Kasumi-1 (cell line): ENCODE data around the gene SRR.
A peak's percentile ranks its signal among the peaks of the same experiment; 100 is the strongest.

Experiments used
- DNase-seq, 2 experiments: peaks; one replicate each; lab custom pipeline; 2025; lab: John Stamatoyannopoulos, UW

SRR gene

GRCh38 chr17:2343421-2343820, 39.7 kb downstream of the SRR start:
- no peak for DNase-seq

DNA sequence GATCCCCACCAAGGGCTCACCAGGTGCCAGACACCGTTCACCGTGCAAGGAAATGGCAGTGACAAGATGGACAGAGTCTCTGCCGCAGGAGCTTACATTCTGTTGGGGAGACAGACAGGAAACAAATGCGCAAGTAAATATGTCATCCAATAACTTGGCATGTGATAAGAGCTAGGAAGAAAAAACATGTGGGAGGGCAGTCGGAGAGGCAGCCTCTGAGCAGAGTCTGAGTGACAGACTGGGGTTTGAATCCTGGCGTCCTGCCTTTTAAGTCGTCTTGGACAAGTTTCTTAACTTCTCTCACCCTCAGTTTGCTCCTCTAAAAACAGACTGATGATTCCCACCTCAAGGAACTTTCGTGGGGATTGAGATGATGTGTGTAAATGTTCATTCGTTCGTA, 40.8 kb downstream of the SRR start:
- DNase-seq, result no peak

- DNase-seq, result no peak
Observed at GRCh38 chr17:2346475-2346874, 42.7 kb downstream of the SRR start.

GRCh38 chr17:2347805-2348685, 44.3 kb downstream of the SRR start:
- no peak for DNase-seq

- no peak for DNase-seq
Observed at GRCh38 chr17:2351269-2351668, 47.5 kb downstream of the SRR start.

DNA sequence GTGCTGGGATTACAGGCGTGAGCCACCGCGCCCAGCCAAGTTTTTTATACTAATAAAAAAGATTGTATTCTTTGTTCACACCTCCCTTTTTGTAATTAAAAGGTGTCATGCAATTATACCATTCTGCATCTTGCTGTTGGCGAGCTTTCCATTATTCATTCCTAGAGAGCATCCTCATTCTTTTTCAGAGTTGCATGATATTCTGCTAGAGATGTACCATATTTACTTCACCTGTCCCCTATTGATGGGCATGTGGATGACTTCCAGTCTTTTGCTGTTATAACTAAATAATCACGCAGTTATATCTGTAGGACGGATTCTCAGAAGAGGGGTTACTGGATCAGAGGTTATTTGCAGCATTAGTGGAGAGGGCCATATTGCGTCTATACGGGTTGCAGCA, 50.6 kb downstream of the SRR start:
- DNase-seq, result no peak

DNA sequence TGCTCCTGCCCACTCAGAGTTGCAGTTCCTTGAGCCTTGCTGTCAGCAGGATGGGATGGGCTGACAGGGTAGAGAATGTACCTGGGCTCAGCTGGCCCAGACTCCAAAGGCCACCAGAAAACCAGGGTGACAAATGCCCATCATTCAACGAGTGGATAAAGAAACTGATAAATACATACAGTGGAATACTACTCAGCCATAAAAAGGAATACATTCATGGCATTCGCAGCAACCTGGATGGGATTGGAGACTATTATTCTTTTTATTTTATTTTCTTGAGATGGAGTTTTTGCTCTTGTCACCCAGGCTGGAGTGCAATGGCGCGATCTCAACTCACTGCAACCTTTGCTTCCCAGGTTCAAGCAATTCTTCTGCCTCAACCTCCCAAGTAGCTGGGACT, 53.5 kb downstream of the SRR start:
- DNase-seq, result no peak

- DNase-seq, result no peak
Observed at GRCh38 chr17:2357931-2358434, 54.2 kb downstream of the SRR start.

- no peak for DNase-seq
Observed at GRCh38 chr17:2361010-2361760, 57.4 kb downstream of the SRR start.

DNA sequence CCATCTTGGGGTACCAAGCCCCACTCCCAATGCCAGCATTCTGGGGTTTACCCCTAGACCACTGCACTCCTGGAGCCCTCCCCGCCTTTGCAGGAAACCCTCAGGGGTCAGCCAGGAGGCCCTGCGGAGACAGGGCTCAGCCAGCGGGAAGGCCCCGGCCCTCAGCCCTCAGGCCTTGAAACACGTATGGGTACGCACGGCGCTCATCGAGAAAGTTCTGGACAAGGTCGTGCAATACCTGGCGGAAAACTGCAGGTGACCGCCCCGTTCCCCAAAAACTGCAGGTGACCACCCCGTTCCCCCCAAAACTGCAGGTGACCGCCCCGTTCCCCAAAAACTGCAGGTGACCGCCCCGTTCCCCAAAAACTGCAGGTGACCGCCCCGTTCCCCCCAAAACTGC, 58.3 kb downstream of the SRR start:
- DNase-seq, result no peak

DNA sequence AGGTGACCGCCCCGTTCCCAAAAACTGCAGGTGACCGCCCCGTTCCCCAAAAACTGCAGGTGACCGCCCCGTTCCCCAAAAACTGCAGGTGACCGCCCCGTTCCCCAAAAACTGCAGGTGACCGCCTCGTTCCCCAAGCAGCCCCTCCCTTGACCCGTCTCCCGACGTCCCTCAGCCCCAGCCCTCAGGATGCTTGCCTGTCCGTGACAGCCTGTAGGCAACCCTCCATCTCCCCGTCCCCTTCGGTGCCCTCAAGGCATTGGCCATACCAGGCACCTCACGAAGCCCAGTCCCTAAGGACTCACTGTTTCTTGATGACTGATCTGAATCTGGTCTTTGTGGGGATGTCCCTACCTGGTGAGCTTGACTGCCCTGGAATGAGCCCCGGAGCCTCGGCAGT, 58.7 kb downstream of the SRR start:
- no peak for DNase-seq

DNA sequence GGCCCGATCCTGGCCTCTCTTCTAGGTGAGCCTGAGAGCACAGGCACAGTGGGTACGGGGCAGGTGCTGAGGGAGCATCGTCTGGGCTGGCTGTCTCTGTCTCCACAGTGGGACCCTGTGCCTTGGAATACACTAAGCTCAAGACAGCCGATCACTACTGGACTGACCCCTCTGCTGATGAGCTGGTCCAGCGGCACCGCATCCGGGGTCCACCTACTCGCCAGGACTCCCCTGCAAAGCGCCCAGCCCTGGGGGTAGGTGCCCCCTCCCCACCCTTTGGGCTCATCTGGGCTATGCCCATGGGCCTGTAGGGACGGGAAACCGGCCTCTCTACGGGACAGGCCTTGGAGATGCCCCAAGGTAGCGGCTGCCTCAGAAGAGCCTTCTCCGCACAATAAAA, 59.1 kb downstream of the SRR start:
- DNase-seq, result no peak

- DNase-seq, result no peak
Observed at GRCh38 chr17:2363318-2363717, 59.6 kb downstream of the SRR start.

DNA sequence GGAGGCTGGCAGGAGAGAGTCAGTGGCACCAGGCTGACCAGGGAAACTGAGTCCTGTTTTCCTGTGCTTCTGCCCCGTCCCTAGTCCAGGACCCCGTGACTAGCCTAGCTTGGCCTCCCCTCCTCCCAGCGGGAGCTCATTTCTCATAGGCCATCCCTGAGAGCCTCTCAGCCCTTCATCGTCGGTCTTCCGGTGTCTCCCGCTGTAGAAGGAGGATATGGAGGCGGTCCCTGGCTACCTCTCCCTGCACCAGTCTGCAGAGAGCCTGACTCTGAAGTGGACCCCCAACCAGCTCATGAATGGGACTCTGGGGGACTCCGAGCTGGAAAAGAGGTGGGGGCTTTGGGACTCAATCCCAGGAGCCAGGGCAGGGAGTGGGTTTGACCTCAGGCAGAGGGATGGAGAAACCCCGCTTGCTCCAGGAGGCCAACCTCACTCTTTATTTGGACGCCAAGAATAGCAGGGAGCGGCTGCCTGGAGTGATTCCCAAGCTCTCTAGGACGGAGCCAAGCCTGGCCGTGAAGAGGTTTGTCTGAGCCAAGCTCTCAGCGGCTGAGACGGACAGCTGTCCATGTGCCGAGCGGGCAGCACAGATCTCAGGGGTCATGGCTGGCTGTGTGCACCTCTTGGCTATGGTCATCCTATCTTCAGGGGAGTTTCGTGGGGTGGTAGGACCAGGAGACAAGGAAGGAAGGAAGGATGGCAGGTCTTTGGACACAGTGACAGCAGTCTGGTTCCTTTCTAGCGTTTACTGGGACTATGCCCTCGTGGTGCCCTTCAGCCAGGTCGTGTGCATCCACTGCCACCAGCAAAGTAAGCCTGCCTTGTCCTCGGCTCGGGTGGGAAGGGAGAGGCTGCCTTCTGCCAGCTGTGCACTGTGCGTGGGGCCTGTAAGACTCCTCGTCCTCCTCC, 60.4 kb downstream of the SRR start:
- DNase-seq, result no peak

DNA sequence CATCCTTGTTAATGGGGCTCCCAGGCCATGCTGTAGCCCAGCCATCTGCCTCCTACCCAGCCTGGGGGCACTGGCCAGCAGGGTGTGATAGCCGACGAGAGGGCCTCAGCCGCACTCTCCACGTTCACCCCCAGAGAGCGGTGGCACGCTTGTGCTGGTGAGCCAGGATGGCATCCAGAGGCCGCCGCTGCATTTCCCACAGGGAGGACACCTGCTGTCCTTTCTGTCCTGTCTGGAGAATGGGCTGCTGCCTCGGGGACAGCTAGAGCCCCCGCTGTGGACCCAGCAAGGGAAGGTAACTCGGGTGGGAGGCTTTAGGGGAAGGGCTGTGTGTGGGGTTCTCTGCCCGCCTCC, 61.0 kb downstream of the SRR start:
- no peak for DNase-seq

- no peak for DNase-seq
Observed at GRCh38 chr17:2365132-2365531, 61.4 kb downstream of the SRR start.

DNA sequence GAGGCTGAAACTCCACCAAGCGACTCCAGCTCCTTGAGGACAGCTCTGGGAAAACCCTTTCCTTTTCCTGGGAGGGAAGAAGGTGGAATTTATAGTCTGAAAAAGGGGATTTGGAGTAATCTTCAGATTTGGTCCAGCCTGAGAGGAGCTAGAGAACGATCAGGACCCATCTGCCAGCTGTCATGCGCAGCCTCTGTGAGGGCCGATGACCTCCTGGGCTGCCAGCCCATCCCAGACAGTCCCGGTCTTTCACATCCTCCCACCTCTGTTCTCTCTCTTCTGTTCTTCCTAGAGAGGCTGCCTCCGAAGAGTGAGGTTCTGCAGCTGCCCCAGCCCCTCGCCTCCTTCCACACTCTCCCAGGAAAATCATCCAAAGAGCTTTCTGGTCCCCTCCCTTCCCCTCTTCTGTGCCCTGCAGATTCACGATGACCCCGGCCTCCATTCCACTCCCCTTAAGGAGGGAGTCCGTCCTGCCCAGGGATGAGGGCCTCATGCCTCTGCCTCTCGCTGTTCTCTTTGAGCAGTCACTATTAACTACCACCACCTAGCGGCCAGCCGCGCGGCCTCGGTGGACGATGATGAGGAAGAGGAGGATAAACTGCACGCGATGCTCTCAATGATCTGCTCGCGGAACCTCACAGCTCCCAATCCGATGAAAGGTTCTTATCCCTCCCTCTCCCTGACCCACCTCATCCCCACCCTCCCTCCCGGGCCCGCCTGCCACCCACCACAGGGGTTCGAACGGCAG, 63.2 kb downstream of the SRR start:
- no peak for DNase-seq

DNA sequence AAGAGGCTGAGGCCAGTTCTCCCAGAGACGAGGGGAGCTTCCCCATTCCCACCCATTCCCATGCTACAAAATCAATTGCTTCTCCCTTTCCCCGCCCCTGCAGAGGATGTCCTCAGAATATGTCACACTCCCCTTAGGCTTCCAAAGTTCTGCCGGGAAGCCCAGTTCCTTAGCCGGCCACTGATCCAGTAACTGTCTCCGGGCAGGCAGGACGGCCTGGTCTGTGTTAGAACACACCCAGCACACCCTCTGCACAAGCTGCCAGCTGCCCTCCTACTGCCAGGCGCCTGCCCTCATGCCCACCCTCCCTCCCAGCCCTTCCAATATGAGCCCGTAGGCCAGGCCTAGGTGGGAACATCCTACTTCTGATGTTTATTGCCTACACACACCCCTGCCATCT, 64.6 kb downstream of the SRR start:
- DNase-seq, result no peak

GRCh38 chr17:2369039-2369438, 65.3 kb downstream of the SRR start:
- DNase-seq, result peak; percentile 28 to 51

- DNase-seq, result peak in 1 of 2 experiments; percentile 19
Observed at GRCh38 chr17:2369551-2370210, 65.9 kb downstream of the SRR start.

DNA sequence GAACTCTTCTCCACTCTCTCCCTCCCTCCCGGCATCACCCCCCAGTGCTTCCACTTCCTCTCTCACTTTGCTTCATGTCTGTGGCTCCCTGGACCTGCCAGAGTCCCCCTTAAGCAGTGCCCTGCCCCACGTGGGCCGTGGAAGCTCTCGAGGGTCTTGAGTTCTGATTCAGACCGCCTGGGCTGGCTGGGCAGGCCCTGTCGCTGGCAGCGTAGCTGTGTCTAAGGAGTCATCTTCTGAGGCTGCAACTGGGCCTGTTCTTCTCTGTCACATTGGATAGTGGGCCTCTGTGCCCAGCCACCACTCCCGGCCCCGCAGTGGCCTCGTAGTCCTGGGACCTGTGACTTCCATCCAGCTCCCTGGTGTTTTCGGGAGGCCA, 66.5 kb downstream of the SRR start:
- DNase-seq, result no peak
